Measurements from ENCODE around the gene HPCA. TPM values are rescaled to one million over a fixed set of nuclear protein-coding genes. Genes with fewer than 3 reads are reported as not detected.

The HPCA gene
- total RNA-seq, 1 donor from 2014 or later: not detected

GRCh38 chr1:32890516-32891240, 4.4 kb downstream of the HPCA start:
- no peak for ATAC-seq

GRCh38 chr1:32891241-32891570, 4.9 kb downstream of the HPCA start:
- no peak for ATAC-seq

DNA sequence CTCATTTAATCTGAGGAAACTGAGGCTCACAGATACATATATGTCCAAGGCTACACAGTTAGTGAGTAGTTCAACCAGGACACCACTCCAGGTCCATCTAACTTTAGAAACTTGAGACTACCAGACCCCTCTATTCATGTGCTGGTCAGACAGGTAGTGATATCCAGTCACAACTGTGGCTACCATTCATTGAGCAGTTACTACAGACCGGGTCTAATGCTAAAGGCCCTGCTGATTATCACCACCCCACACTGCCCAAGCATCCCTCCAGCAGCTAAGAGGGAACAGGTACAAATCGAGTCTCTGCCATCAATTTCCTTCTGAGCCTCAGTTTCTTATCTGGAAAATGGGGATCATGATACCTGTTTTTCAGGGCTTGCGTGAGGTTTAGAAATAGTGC, 5.3 kb downstream of the HPCA start:
- no peak for ATAC-seq

GRCh38 chr1:32892368-32893197, 6.3 kb downstream of the HPCA start:
- peak; percentile 24 for ATAC-seq

- peak; percentile 12 for ATAC-seq
Observed at GRCh38 chr1:32893198-32894018, 7.1 kb downstream of the HPCA start.

- ATAC-seq: no peak
Observed at GRCh38 chr1:32894019-32894600, 7.8 kb downstream of the HPCA start.

DNA sequence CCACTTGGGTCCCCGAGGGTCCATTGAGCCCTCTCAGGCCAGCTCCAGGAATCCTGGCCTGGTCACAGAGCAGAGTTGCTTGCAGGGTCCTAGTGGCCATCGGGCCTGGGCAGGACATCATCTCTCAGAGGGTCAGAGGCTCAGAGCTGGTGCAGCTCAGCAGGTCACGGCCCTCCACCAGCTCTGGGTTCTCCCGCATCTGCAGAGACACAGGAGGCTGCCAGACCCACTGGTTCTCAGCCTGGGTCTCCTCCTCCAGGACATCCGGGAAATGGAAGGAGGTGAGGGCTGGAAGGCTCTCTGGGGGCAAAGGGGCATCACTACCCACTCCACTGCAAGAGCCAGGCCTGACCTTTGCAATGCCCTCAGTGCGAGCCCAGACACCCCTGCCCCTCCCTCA, 8.4 kb downstream of the HPCA start:
- ATAC-seq: no peak

DNA sequence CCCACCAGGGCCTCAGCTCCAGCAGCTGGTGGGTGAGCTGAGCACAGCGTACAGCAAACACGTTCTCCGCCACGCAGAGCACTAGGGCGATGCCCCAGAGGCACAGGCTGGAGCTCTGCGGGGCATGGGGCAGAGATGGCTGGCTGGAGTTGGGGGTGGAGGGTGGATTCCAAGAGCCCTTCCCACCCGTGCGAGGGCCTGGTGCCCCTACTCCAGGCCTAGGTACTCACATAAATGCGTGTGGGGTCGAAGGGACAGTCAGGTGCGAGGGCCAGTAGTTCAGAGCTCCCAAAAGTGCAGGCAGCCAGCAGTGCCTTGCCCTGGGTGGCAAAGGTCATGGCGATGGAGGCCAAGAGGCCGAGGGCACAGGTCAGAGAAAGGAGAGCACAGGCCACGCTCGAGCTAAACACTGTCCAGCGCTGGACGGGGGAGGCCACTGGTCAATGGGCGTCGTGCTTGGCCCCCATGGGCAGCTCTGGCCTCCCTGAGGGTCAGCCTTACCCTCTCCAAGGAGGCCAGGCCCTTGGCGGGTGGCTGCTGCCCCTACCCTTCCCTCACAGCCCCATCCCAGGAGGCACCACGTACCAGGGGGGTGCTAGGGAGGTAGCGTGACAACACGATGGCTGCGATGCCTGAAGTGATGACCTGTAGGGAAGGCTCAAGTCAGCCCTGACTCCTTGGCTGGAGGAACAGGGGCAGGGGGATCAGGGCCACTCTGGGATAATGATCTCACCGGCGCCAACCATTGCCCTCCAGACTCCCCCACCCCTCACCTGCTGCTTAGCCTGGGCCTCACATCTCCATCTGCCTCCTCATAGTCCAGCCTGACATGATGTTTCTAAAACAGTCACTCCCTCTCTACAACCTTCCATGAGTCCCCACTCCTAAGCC, 9.3 kb downstream of the HPCA start:
- ATAC-seq: no peak

- no peak for ATAC-seq
Observed at GRCh38 chr1:32896451-32896850, 10.2 kb downstream of the HPCA start.

DNA sequence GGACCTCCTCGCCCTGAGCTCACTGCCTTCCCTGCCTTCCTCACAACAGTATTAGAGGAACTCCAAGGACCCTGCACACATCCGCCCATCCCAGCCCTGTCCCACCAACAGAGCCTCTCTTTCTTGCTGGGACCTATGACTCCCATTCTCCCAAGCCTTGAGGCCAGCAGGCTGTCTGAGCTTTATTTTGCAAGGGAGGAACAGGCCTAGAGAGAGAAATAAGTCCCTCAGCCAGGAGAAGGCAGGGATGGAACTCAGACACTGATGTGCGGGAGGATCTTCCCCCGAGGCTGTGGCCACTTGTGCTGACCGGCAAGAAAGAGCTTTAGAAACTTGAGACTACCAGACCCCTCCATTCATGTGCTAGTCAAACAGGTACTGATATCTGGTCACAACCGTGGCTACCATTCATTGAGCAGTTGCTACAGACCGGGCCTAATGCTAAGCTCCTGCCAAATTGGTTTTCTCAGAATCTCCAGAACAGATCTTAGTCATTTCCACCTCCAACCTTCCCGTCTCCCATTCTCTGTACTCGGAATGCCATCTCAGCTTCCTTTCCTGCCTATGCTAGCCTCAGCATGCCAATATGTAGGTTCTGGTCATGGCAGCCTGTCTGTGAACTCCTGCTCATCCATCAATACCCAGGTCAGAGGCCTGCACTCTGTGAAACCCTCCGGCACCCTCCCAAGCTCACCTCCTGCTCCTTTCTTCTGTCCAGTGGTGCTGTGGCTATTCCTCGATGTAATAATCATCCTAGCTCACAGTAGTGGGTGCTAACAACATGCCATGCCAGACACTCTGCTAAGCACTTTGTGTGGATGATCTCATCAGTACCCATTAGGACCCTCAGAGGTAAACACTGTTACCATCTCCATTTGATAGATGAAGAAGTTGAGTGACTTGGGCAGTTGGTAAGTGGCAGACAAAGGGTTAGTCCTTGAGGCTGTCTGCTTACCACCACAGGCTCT, 11.1 kb downstream of the HPCA start:
- peak; percentile 5 for ATAC-seq

DNA sequence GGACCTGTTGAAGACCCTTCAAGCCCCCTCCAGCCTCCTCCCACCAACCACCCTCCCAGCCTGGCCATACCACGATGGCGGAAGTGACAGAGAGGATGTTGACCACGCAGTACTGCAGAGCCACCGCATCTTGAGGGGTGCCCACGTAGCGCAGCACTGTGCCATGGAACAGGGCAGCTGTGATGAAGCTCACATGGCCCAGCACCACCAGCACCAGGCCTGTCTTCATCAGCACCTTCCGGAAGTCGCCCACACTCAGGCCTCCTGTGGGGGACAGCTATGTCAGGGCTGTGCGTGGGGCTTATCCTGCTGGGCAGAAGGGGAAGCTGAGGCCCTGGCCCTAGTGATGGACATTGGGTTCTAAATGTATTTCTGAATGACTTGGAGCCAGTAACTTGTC, 11.8 kb downstream of the HPCA start:
- no peak for ATAC-seq

DNA sequence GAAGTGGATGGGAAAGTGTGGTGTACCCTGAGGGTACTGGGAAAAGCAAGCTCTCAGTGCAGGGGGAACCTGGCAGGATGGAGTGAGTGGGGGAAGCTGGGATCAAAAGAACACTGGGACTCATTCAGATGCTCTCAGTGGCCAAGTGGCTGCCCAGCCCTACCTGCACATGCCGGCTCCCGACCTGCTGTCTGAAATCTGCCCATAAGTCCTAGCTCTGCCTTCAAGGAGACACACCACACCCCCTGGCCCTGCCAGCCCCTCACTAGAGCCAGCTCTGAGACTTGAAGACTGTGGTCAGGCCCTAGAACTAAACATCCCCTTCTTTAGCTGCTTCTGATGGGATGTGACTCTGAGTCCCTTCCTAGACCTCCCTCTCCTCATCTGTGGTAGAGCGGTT, 12.7 kb downstream of the HPCA start:
- no peak for ATAC-seq

GRCh38 chr1:32899586-32900296, 13.4 kb downstream of the HPCA start:
- no peak for ATAC-seq

- ATAC-seq: peak; percentile 4
Observed at GRCh38 chr1:32900371-32900955, 14.2 kb downstream of the HPCA start.

GRCh38 chr1:32900956-32901822, 14.9 kb downstream of the HPCA start, which contains the start of gene TMEM54:
Gene TMEM54, minus strand, starts transcription at chr1:32901389. Its CDS starts 151 bp downstream, at chr1:32901238.
- peak; percentile 88 for ATAC-seq

DNA sequence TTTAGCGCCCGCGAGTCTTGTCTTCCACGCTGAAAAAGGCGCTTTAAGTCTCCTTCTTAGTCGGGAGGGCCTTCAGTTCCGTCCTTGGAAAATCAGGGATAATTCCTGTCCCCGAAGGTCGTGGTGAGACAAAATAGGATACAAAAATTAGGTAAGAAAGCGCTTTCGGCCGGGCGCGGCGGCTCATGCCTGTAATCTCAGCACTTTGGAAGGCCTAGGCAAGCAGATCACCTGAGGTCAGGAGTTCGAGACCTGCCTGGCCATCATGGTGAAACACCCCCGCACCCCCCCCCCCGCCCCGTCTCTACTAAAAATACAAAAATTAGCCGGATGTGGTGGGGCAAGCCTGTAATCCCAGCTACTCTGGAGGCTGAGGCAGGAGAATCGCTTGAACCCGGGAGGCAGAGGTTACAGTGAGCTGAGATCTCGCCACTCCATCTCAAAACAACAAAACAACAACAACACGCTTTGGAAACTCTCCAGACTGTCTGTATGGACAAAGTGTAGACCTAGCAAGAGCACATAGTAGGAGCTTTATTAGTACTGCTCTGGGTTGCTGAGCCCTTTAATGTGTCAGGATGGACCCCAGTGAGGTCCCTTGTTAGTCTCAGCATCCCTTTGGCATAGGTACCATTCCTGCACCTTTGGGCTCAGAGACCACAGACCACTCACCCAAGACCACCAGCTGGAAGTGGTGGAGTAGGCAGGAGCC, 15.7 kb downstream of the HPCA start:
- ATAC-seq: no peak

- ATAC-seq: no peak
Observed at GRCh38 chr1:32902535-32902920, 16.2 kb downstream of the HPCA start.

Data from esophagus mucosa (tissue), 1 donor.